ENCODE measurements around the gene CADPS. TPM values are rescaled to one million over a fixed set of nuclear protein-coding genes. Genes with fewer than 3 reads are reported as not detected.

The CADPS gene
- total RNA-seq, 2 experiments from 2014 or later, result not detected

DNA sequence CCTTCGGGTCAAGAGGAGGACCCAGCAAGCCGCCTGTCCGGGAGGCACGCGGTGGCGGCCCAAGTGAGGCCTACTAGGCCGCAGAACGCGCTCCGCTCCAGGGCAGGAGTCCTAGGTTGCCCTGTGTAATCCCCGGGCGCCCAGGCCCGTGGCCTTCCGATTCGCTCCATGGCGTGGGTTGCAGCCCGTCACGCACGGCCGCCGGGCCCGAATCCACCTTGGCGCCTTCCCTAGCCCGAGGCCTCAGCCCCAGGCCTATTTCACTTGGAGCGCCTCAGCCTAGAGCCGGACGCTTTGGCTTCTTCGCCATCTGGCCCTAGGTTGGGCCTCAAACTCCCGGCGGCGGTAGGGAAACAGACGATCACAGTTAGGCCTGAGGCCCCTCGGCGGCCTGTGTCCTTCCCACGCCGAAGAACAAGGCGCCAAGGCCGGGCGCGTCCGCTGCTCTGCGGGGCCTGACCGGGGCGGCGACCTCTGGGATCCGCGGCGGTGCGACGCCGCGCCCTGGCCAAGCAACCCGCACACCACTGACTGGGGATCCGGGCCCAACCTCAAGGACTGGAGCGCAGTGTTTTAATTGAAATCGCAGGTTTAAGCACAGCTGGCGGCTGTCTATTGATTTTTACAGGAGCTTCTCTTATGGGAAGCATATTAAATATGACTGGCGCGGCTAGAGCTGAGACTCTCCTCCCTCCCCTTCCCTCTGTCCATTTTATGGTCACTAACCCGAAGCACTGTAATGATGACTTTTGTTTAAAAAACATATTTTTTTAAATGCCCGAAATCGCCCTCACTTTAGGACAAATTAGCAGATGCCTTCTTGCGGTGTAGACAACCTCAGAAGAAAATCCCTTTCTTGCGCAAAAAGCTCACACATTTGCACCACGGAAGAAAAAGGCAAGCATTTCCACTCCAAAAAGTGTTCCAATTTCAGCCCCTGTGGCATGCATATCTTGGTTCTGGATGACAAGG is 498.0 kb downstream of the CADPS start:
- H3K4me1 Mint-ChIP-seq, result peaks cover 1% of the 10 kb centered on the region
- no peaks in the 10 kb centered on the region for H3K9me3 Mint-ChIP-seq
- H3K27ac Mint-ChIP-seq, result no peak overlapping the region
- H3K27me3 Mint-ChIP-seq, result peaks cover 96% of the 10 kb centered on the region
- no peak overlapping the region for H3K4me3 Mint-ChIP-seq
- no peaks in the 10 kb centered on the region for H3K36me3 Mint-ChIP-seq
- DNase-seq, result no peak

DNA sequence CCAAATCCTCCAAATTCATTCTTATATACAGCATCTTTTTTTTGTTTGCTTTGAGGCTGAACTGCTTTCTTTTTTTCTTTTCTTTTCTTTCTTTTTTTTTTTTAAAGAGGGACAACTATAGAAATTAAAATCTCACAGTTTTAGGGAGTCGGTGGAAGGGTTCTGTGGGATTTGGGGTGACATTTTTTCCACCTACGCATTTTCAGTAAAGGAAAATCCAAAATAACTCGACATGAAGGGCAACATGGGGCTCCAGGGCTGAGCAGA is 498.8 kb downstream of the CADPS start:
- peaks cover 96% of the 10 kb centered on the region for H3K27me3 Mint-ChIP-seq
- no peaks in the 10 kb centered on the region for H3K36me3 Mint-ChIP-seq
- H3K9me3 Mint-ChIP-seq, result no peaks in the 10 kb centered on the region
- no peak for DNase-seq
- no peak overlapping the region for H3K4me3 Mint-ChIP-seq
- H3K27ac Mint-ChIP-seq, result no peak overlapping the region
- H3K4me1 Mint-ChIP-seq, result peaks cover 2% of the 10 kb centered on the region

DNA sequence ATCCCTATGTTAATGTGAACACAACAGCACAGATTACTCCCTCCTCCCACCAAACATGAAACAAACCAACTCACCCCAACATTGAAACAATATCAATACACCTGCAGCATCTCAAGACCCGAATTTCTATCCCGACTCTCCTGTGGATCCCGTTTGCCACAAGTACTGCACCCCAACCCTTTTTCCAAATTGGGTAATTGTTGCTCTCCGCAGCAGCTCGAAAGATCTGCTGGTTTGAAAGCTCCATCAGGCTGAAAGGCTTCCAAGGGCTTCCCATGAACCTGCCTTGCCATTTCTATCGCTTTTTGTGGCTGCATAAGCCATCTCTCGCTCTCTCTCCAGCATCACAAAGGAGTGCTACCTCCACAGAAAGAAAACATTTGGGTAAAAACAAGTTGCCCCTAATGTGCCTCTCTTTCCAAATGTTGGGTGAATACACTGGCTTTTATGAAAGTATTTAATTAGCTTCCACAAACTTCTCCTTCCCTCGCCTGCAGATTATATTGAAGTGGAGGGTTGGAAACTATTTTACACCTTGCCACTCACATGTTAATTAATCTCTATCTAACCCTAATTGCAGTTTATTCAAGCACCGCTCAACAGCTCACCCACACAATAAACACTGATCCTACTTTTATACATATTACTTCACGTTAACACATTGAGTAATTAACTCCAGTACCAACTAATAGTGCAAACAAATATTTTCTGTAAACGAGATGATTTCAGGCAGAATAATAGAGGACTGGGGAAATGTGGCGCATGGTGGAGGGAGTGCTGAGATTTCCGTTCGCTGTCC is 499.4 kb downstream of the CADPS start:
- H3K4me1 Mint-ChIP-seq, result peaks cover 6% of the 10 kb centered on the region
- no peak overlapping the region for H3K27ac Mint-ChIP-seq
- no peak for DNase-seq
- H3K9me3 Mint-ChIP-seq, result no peaks in the 10 kb centered on the region
- H3K36me3 Mint-ChIP-seq, result no peaks in the 10 kb centered on the region
- peaks cover 96% of the 10 kb centered on the region for H3K27me3 Mint-ChIP-seq
- no peak overlapping the region for H3K4me3 Mint-ChIP-seq

DNA sequence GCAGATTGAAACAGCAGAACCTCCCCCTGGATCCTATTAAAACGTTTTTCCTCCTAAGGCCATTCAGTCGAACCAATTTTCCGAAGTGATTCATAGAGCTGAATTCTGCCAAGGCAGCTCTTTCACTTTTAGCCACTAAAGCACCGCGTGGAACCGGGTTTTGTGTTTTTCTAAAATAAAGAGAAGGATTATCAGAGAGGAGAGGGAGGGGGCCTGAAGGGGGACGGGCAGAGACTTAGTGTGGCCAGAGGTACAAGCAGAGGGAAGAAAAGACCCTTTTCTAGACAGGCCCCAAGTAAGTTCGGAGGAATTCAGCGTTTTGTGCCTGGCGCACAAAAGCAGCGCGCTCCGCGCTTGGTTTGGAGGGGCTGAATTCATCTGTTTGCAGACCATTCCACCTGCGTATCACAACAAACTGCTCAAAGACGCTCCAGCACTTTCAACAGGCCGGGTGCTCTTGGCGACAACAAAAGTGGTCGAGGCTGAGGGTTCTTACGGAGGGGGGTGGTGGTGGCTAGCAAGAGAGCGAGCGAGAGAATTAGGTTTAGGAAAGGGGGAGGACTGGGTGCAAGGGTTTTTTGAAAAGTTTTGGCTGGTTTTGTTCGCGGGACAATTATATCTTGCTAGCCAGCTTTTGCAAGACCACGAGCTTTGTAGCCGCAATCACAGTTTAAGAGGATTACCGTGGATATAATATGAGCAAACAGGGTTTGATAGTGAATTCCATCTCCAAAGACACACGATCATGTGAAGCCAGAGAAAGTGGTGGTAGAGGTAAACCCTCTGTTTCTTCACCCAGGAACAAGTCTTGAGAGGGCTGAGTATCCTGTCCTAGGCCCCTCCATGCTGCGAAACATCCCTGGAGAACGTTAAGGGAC is 500.6 kb downstream of the CADPS start:
- peaks cover 13% of the 10 kb centered on the region for H3K4me1 Mint-ChIP-seq
- no peak overlapping the region for H3K27ac Mint-ChIP-seq
- peaks cover 96% of the 10 kb centered on the region for H3K27me3 Mint-ChIP-seq
- no peak for DNase-seq
- no peaks in the 10 kb centered on the region for H3K36me3 Mint-ChIP-seq
- no peak overlapping the region for H3K4me3 Mint-ChIP-seq
- H3K9me3 Mint-ChIP-seq, result no peaks in the 10 kb centered on the region

DNA sequence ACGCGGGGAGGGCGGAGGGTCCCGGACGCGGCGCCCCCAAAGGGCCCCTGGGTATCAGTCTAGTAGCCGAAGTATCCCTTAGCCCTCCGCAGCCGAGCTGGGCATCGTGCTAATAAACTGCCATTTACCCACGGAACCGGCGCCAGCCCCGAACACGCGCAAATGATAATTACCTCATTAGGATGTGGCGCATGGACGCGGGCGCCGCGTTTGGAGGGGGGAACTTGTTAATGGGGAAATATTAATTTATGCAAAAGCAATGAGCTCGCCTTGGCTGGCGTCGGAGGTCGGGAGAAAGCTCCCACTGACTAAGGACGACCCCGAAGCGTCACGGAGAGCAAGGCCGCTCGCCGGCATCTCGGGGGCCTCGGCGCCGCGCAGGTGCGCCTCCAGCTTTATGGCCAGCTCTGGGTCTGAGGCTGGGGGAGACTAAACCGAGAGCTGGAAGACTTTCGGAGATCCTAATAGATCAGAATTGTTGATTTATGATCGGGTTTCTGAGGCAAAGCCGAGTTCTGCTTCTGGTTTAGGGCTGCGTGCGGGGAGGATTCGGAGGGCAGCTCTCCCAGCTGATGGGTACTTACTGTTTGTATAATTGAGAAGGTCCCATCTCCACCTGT is 501.4 kb downstream of the CADPS start:
- Mint-ChIP-seq H3K4me1 (peaks cover 14% of the 10 kb centered on the region), H3K36me3 (no peaks in the 10 kb centered on the region), H3K27ac (no peak overlapping the region), H3K27me3 (peaks cover 95% of the 10 kb centered on the region), H3K9me3 (no peaks in the 10 kb centered on the region), H3K4me3 (no peak overlapping the region)
- no peak for DNase-seq

DNA sequence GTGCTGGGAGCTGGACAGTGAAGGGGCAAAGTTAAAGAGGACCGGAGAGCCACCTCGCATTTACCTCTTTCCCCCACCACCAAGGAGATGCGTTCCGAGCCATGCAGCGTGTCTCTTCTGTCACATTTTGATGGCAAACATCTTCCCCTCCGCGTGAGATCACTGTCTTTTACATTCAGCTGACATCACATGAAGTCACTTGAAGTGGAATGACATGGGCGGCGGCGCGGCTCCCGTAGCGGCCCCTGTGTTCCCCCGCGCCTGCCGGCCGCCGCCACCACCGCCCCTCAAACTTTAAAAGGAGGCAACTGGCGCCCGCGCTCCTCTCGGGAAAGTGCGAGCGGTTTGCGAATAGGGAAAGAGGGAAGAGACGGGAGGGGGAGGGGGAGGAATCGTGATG is 502.0 kb downstream of the CADPS start, which contains the start of gene FEZF2:
Gene FEZF2, minus strand, starts transcription at position 336 of the 400 bp plus-strand sequence. CDS start 682 bp downstream, outside the sequence.
- Mint-ChIP-seq H3K9me3 (no peaks in the 10 kb centered on the region), H3K4me1 (peaks cover 19% of the 10 kb centered on the region), H3K27ac (no peak within 1 kb of the TSS), H3K27me3 (peaks cover 96% of the 10 kb centered on the region), H3K36me3 (no peaks in the 10 kb centered on the region), H3K4me3 (peak within 1 kb of the TSS; percentile 12)
- no peak for DNase-seq

DNA sequence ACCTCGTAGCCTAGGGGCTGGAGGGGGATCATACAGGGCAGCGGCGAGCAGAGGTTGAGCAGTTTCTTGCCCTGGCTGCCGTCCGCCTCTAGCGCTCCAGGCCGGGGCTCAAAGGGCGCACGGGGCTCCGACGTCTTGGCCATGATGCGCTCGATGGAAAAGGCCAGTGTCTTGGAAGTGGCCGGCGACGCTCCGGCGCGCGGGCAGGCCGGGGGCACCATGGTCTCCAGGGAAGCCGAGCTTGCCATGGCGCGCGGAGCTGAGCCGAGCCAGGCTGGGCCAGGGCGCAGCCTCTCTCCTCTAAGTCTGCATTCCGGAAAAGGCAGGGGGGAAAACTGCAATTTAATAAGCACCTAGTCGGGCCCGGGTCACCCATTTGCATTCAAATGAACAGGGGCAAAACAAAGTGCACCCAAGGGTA is 502.6 kb downstream of the CADPS start:
- no peak for DNase-seq
- H3K9me3 Mint-ChIP-seq, result no peaks in the 10 kb centered on the region
- no peak overlapping the region for H3K4me3 Mint-ChIP-seq
- no peaks in the 10 kb centered on the region for H3K36me3 Mint-ChIP-seq
- peaks cover 96% of the 10 kb centered on the region for H3K27me3 Mint-ChIP-seq
- H3K4me1 Mint-ChIP-seq, result peaks cover 22% of the 10 kb centered on the region
- H3K27ac Mint-ChIP-seq, result no peak overlapping the region

DNA sequence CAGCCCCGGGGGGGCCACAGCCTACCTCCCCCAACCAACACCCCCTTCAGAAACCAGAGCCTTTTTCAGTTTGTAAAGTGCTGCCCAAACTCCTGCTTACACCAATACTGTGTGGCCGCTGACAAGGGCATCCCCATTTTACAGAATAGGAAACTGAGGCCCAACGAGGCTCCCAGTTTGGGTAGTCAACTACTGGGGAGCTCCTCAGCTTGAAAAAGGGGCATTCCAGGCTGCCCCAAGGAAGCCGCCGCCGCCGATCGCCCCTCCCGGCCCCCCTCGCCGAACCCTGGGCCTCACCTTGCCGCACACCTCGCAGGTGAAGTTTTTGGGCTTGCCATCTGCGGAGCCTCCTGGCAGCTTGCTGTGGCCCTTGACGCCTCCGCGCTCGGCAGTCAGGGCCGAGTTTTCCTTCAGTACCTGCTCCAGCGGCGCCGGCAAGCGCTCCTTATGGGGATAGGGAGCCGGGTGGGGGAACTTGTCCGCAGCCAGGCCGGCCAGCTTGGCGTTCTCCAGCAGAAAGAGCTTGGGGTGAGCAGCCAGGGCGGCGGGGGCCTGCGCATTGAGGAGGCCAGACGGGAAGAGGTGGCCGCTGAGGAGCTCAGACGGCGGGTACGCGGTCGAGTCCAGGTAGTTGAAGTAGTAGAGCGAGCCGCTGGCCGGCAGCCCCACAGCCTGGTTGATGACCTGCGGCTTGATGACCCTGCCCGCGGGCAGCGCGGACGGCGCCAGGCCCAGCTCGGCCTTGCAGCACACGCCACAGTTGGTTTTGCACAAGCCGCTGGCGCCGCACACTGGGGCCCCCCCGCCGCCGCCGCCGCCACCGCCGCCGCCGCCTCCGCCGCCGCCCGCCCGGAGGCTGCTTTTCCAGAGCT is 503.3 kb downstream of the CADPS start:
- peaks cover 22% of the 10 kb centered on the region for H3K4me1 Mint-ChIP-seq
- H3K4me3 Mint-ChIP-seq, result no peak overlapping the region
- H3K36me3 Mint-ChIP-seq, result no peaks in the 10 kb centered on the region
- H3K27me3 Mint-ChIP-seq, result peaks cover 96% of the 10 kb centered on the region
- H3K27ac Mint-ChIP-seq, result no peak overlapping the region
- no peak for DNase-seq
- no peaks in the 10 kb centered on the region for H3K9me3 Mint-ChIP-seq

DNA sequence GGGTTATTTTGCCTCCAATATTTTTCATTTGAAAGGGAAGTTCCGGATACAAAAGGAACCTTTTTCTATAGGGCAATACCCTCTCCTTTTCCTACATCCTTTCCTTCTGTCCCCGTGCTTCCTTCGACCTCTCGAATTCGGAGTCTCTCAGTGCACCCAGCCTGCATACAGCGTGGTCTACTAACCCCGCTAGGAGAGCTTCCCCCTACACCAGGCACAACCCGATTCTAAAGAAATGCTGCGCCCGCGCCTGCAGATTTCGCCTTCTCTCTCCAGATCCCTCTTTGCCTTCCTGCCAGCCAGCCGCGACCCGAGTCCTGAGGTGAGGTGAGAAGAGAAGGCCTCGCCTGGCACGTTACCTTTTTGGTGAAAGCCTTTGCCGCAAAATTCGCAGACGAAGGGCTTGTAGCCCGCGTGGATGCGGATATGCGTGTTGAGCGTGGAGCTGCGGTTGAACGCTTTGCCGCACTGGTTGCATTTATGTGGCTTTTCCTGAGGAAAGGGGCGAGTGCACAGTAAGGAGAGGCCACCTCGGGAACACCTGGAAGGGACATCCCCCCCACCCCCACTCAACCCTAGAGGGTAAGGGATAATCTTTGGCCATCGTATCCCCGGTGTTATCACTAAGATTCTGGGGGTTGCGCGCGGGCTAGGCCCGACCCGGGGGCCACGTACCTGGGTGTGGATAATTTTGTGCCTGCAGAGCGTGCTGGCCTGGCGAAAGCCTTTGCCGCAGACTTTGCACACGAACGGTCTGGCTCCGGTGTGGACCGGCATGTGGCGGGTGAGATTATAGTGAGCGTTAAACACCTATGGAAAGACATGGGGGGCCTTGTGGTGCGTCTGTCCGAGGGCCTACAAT is 504.1 kb downstream of the CADPS start:
- Mint-ChIP-seq H3K4me1 (peaks cover 22% of the 10 kb centered on the region), H3K9me3 (no peaks in the 10 kb centered on the region), H3K4me3 (no peak overlapping the region), H3K36me3 (no peaks in the 10 kb centered on the region), H3K27ac (peak overlapping the region; percentile 49), H3K27me3 (peaks cover 96% of the 10 kb centered on the region)
- no peak for DNase-seq

DNA sequence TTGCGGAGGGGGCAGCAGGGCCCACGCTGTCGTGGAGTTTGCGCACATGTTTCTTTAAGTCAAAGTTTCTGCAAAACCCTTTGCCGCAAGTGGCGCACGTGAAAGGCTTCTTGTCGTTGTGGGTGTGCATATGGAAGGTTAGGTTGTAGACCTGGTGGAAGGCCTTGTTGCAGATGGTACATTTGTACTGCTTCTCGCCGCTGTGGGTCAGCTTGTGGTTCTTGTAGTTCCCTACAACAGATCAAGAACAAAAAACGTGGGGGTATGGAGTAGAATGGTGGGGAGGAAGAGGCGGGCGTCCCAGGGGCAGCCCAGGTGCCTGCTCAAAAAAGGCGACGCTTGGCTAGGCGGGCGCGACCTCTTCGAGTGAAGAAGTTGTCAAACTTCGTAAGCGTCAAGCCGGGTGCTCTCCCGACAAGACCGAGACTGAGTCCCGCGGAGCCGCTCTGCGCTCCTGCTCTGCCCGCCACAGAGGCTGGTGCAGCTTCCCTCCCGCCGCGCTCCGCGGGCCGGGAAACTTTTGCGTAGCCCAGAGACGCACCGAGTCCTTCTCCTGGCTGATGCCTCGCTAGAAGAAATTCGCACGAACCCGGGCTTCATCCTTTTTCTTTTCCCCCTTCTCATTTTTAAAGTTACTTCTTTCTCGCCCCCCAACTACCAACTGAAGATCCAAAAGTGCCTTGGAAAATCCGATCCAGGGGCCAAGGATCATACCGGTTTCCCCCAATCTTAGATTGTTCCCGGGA is 504.9 kb downstream of the CADPS start:
- Mint-ChIP-seq H3K36me3 (no peaks in the 10 kb centered on the region), H3K27me3 (peaks cover 96% of the 10 kb centered on the region), H3K27ac (peak overlapping the region; percentile 49), H3K4me1 (peaks cover 22% of the 10 kb centered on the region), H3K9me3 (no peaks in the 10 kb centered on the region), H3K4me3 (no peak overlapping the region)
- DNase-seq, result no peak

DNA sequence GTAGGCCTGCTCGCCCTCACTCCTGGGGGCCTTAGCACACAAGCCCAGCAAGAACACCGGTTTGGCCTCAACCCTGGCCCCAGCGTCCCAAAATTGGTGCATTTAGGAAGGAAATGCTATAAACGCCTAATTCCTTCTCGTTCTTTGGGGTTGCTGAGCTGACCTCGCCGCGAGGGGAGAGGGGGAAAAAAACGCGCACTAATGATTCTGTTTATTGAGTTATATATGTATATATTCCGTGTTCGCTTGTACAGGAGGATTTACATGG is 505.8 kb downstream of the CADPS start:
- H3K27me3 Mint-ChIP-seq, result peaks cover 96% of the 10 kb centered on the region
- H3K27ac Mint-ChIP-seq, result no peak overlapping the region
- no peaks in the 10 kb centered on the region for H3K36me3 Mint-ChIP-seq
- H3K4me1 Mint-ChIP-seq, result peaks cover 22% of the 10 kb centered on the region
- DNase-seq, result no peak
- no peak overlapping the region for H3K4me3 Mint-ChIP-seq
- H3K9me3 Mint-ChIP-seq, result no peaks in the 10 kb centered on the region

DNA sequence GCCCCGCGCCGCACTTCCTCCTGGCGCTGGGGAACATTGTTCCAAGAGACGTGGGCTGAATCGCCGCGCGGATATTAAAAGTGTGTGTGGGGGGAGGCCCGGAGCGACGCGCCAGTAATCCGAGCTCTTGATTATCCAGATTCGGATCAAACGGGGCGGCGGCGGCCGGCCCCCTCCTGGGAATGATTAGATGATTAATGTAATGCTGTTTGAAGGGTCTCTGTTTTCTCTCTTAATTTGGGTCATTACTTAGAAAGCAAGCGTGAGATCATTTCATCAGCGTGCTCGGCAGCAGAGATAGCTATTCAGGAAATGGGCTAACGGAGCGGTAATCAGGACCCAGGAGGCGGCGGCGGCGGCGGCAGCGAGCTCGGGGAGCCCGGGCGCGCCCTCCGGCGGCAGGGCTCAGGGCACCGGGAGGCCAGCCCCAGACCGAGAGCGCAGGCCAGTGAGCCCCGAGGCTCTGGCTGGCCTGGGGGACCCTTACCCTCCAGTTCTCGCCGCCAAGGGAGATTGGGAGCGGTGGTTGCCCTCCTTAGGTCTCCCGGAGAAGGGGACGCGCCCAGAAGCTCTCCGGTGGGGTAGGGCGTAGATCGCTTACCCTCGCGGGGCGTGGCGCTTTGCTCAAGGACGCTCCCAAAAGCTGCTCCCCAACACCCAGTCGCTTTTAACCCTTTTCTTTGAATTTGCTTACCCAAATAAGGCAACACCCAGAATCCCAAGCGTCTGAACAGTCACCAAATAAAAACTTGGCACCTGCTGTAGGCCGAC is 506.3 kb downstream of the CADPS start:
- Mint-ChIP-seq H3K27ac (no peak overlapping the region), H3K4me1 (peaks cover 22% of the 10 kb centered on the region), H3K4me3 (no peak overlapping the region), H3K27me3 (peaks cover 96% of the 10 kb centered on the region), H3K9me3 (no peaks in the 10 kb centered on the region), H3K36me3 (no peaks in the 10 kb centered on the region)
- DNase-seq, result no peak

All from activated naive CD8-positive, alpha-beta T cell treated with anti-CD3 and anti-CD28 coated beads for 36 hours (primary cell).